Brain microvascular endothelial cell (primary cell): Measurements from ENCODE around the gene GLT8D2.
"Not testable (repeated sequence)": the region's sequence is repeated elsewhere in the genome, so short reads cannot be mapped to it uniquely, and the experiment has no call there.

Source experiments
- DNase-seq: peaks from one replicate; pipeline ENCODE4 v3.0.0-alpha.2; 2020
- H3K27ac ChIP-seq: fragments of 250-450 bp; sonication (Bioruptor Pico); 2 replicates; pipeline ENCODE4 v1.5.1; 2020; ENCODE audit warnings: mild to moderate bottlenecking, moderate library complexity
- H3K27me3 ChIP-seq: fragments of 250-450 bp; sonication (Bioruptor Pico); replicated peaks from 2 replicates; pipeline ENCODE4 v1.5.1; 2020; ENCODE audit warnings: mild to moderate bottlenecking
- H3K36me3 ChIP-seq: fragments of 250-450 bp; sonication (Bioruptor Pico); replicated peaks from 2 replicates; pipeline ENCODE4 v1.5.1; 2020; ENCODE audit warnings: mild to moderate bottlenecking
- H3K4me3 ChIP-seq: 2 replicates; pipeline ENCODE4 v1.5.1; 2011; ENCODE audit warnings: low read depth, mild to moderate bottlenecking, control low read depth, low read length, moderate library complexity
- CTCF ChIP-seq: IDR thresholded peaks from 2 replicates; pipeline ENCODE4 v1.5.1; 2011; ENCODE audit warnings: low read depth, mild to moderate bottlenecking, moderate library complexity, low read length, control low read depth, inconsistent platforms; ENCODE audit errors: missing control alignments
- in situ Hi-C: cut with HindIII; loops from 2 replicates; pipeline ENCODE4 v1.10.0; 2017; ENCODE audit warnings: low sequenced_read_pairs, low pct_ligation_motif_present

GLT8D2 gene

GRCh38 chr12:104042580-104042979 lies 7.4 kb downstream of the GLT8D2 start:
- no peak overlapping the region for H3K27ac ChIP-seq
- no peak for DNase-seq
- in situ Hi-C loops, result no loop called here
- no peak for TF ChIP-seq CTCF
- H3K36me3 ChIP-seq, result no peaks in the 10 kb centered on the region
- H3K27me3 ChIP-seq, result no peaks in the 10 kb centered on the region
- H3K4me3 ChIP-seq, result no peak overlapping the region

- H3K27me3 ChIP-seq, in situ Hi-C loops, H3K36me3 ChIP-seq, H3K27ac ChIP-seq, H3K4me3 ChIP-seq, DNase-seq: not testable (repeated sequence)
Observed at GRCh38 chr12:104039769-104040168, 10.2 kb downstream of the GLT8D2 start.

- DNase-seq, H3K27ac ChIP-seq, H3K27me3 ChIP-seq, H3K36me3 ChIP-seq, in situ Hi-C loops, H3K4me3 ChIP-seq: not testable (repeated sequence)
Observed at GRCh38 chr12:104036143-104036542, 13.8 kb downstream of the GLT8D2 start.

GRCh38 chr12:104030596-104030995 lies 19.4 kb downstream of the GLT8D2 start:
- H3K36me3 ChIP-seq, H3K27me3 ChIP-seq, H3K4me3 ChIP-seq, DNase-seq, H3K27ac ChIP-seq, in situ Hi-C loops: not testable (repeated sequence)

GRCh38 chr12:104026841-104027599 lies 23.0 kb downstream of the GLT8D2 start:
- Histone ChIP-seq H3K4me3 (no peak overlapping the region), H3K27ac (no peak overlapping the region), H3K36me3 (no peaks in the 10 kb centered on the region), H3K27me3 (no peaks in the 10 kb centered on the region)
- TF ChIP-seq CTCF, result no peak
- DNase-seq, result no peak
- in situ Hi-C loops, result no loop called here

GRCh38 chr12:104025771-104026170 lies 24.2 kb downstream of the GLT8D2 start:
- in situ Hi-C loops, result no loop called here
- no peaks in the 10 kb centered on the region for H3K36me3 ChIP-seq
- no peak for TF ChIP-seq CTCF
- H3K27me3 ChIP-seq, result no peaks in the 10 kb centered on the region
- H3K4me3 ChIP-seq, result no peak overlapping the region
- DNase-seq, result no peak
- H3K27ac ChIP-seq, result no peak overlapping the region

GRCh38 chr12:104024348-104024747 lies 25.6 kb downstream of the GLT8D2 start:
- Histone ChIP-seq H3K27me3 (no peaks in the 10 kb centered on the region), H3K36me3 (no peaks in the 10 kb centered on the region), H3K27ac (no peak overlapping the region), H3K4me3 (no peak overlapping the region)
- no peak for TF ChIP-seq CTCF
- in situ Hi-C loops, result no loop called here
- no peak for DNase-seq
